Activated B cell treated with CpG ODN at 0.5 μM for 24 hours (primary cell): Measurements from ENCODE around the gene PIK3C2G. TPM values are rescaled to one million over a fixed set of nuclear protein-coding genes. Genes with fewer than 3 reads are reported as not detected.

ENCODE experiments used
- ATAC-seq: fragments of 200-7000 bp; cut with Tn5 transposase; one replicate; pipeline ENCODE4 v1.10.0; 2021; ENCODE audit warnings: low read depth, mild to moderate bottlenecking, moderate library complexity
- CTCF ChIA-PET: fragments of 350-600 bp; sonication (Branson Sonifier 250); formaldehyde crosslinking; loops from one replicate; lab custom pipeline; 2021; ENCODE audit warnings: antibody characterized with exemption; lab: Charles Lee
- POLR2A ChIA-PET: fragments of 350-600 bp; sonication (Branson Sonifier 250); formaldehyde crosslinking; loops from one replicate; lab custom pipeline; 2021; ENCODE audit warnings: antibody characterized with exemption; lab: Charles Lee
- DNase-seq: peaks from one replicate; pipeline ENCODE4 v3.0.0; 2022
- H3K27ac Mint-ChIP-seq: one replicate; pipeline ENCODE4 v1.8.0; 2020; ENCODE audit warnings: mixed read lengths
- H3K27me3 Mint-ChIP-seq: one replicate; pipeline ENCODE4 v1.8.0; 2021; ENCODE audit warnings: mixed read lengths
- H3K36me3 Mint-ChIP-seq: one replicate; pipeline ENCODE4 v1.8.0; 2021; ENCODE audit warnings: low read depth, mixed read lengths
- H3K4me1 Mint-ChIP-seq: one replicate; pipeline ENCODE4 v1.8.0; 2021; ENCODE audit warnings: mixed read lengths
- H3K4me3 Mint-ChIP-seq: one replicate; pipeline ENCODE4 v1.8.0; 2020; ENCODE audit warnings: mild to moderate bottlenecking, mixed read lengths
- H3K9me3 Mint-ChIP-seq: one replicate; pipeline ENCODE4 v1.8.0; 2020; ENCODE audit warnings: mixed read lengths
- intact Hi-C: fragments of 100-400 bp; cut with micrococcal nuclease; formaldehyde crosslinking; loops from one replicate; pipeline ENCODE4 v1.15.1; 2024
- total RNA-seq: library from RNA; stranded (reverse); gene quantifications from 2 replicates; pipeline ENCODE4 v1.2.3, GENCODE V29; 2022
- TF ChIP-seq, protein P1 (sequence below): fragments of 200-600 bp; IDR thresholded peaks from one replicate; pipeline ENCODE4 v1.8.0; 2022; ENCODE audit warnings: antibody characterized with exemption, mild to moderate bottlenecking

Gene PIK3C2G
- total RNA-seq, 1 donor from 2014 or later: not detected

DNA sequence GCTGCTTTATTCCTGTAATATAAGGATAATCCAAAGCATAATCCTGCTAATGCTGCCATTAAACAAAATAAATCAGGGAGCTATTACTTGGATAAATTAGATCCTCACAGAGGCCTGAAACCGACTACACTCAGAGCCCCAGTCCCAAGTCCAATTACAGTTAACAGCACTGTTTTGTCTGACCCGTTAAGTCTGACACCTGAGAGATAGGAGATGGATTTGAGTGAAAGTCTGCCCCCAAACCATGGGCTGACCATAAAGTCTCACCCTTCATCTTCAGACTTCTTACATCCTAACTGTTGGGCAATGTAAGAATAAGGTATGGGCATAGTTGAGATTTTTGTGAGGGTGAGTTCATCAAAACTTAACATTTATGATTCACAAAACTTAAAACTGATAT, 294.8 kb downstream of the PIK3C2G start:
- POLR2A ChIA-PET: no interaction called here
- peaks cover 3% of the 10 kb centered on the region for H3K9me3 Mint-ChIP-seq
- no peaks in the 10 kb centered on the region for H3K36me3 Mint-ChIP-seq
- no peaks in the 10 kb centered on the region for H3K4me1 Mint-ChIP-seq
- intact Hi-C loops: no loop called here
- DNase-seq (no peak), ATAC-seq (no peak)
- no peaks in the 10 kb centered on the region for H3K27me3 Mint-ChIP-seq
- TF ChIP-seq, protein P1, sequence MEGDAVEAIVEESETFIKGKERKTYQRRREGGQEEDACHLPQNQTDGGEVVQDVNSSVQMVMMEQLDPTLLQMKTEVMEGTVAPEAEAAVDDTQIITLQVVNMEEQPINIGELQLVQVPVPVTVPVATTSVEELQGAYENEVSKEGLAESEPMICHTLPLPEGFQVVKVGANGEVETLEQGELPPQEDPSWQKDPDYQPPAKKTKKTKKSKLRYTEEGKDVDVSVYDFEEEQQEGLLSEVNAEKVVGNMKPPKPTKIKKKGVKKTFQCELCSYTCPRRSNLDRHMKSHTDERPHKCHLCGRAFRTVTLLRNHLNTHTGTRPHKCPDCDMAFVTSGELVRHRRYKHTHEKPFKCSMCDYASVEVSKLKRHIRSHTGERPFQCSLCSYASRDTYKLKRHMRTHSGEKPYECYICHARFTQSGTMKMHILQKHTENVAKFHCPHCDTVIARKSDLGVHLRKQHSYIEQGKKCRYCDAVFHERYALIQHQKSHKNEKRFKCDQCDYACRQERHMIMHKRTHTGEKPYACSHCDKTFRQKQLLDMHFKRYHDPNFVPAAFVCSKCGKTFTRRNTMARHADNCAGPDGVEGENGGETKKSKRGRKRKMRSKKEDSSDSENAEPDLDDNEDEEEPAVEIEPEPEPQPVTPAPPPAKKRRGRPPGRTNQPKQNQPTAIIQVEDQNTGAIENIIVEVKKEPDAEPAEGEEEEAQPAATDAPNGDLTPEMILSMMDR: no peak
- CTCF ChIA-PET: no interaction called here
- H3K4me3 Mint-ChIP-seq: no peak overlapping the region
- no peak overlapping the region for H3K27ac Mint-ChIP-seq

DNA sequence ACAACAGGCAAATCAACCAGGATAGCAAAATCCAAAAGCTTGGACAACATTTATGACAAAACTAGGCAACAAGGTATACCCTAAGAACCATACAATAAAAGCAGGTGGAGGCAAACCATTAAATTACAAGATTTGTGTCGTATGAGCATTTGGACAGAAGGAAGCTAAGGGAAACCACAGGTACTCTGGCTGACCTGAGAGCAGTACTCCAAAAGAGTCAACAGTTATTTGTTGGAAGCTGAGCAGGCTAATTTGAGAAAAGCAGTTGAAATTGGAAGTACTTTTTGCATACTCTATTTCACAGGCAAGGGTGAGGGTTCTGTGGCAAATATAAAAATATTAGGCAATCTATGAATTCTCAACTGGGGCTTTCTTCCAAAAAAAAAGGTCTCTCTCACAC, 297.9 kb downstream of the PIK3C2G start:
- no peaks in the 10 kb centered on the region for H3K4me1 Mint-ChIP-seq
- intact Hi-C loops: no loop called here
- no peak for DNase-seq
- ChIA-PET CTCF (no interaction called here), POLR2A (no interaction called here)
- no peaks in the 10 kb centered on the region for H3K27me3 Mint-ChIP-seq
- H3K36me3 Mint-ChIP-seq: no peaks in the 10 kb centered on the region
- H3K4me3 Mint-ChIP-seq: no peak overlapping the region
- TF ChIP-seq, protein P1: no peak
- H3K27ac Mint-ChIP-seq: no peak overlapping the region
- H3K9me3 Mint-ChIP-seq: no peaks in the 10 kb centered on the region
- ATAC-seq: no peak

DNA sequence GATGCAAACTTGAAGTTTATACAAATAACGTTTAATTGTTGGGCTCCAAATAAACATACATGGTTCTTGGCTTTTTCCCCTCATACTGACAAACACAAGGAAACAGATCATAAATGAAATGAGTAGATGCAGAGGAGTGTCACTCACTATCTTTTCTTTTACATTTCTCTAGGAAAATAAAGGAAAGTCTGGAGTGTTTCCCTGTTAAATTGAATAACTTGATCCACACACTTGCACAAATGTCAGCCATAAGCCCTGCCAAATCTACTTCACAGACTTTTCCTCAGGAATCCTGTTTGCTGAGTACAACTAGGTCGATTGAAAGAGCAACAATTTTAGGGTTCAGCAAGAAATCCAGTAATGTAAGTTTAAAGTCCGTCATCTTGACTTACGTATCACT, 301.2 kb downstream of the PIK3C2G start:
- Mint-ChIP-seq H3K9me3 (no peaks in the 10 kb centered on the region), H3K4me1 (no peaks in the 10 kb centered on the region), H3K36me3 (no peaks in the 10 kb centered on the region), H3K4me3 (no peak overlapping the region), H3K27me3 (no peaks in the 10 kb centered on the region), H3K27ac (no peak overlapping the region)
- ChIA-PET CTCF (no interaction called here), POLR2A (no interaction called here)
- intact Hi-C loops: no loop called here
- TF ChIP-seq, protein P1: no peak
- ATAC-seq (no peak), DNase-seq (no peak)

DNA sequence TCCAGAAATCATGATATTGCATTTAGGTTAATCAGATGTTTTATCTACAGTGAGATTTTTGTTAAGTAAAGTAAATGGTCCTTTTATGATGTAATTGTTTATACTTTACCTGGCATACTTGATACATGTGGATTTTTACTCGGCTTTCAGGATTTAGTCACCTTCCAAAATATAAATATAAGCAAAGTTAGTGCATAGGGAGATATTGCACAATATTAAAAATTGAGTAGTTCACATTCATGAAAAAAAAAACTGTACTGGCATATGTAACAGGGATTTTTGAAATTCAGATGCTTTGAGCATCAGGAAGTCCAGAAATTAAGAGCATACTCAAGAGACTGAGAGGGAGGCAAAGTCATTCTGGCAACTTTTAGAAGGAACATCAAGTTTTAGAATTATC, 303.0 kb downstream of the PIK3C2G start:
- ATAC-seq: no peak
- H3K4me3 Mint-ChIP-seq: no peak overlapping the region
- intact Hi-C loops: no loop called here
- ChIA-PET CTCF (no interaction called here), POLR2A (no interaction called here)
- H3K27me3 Mint-ChIP-seq: no peaks in the 10 kb centered on the region
- no peaks in the 10 kb centered on the region for H3K4me1 Mint-ChIP-seq
- DNase-seq: no peak
- H3K9me3 Mint-ChIP-seq: peaks cover 3% of the 10 kb centered on the region
- no peak overlapping the region for H3K27ac Mint-ChIP-seq
- H3K36me3 Mint-ChIP-seq: no peaks in the 10 kb centered on the region
- TF ChIP-seq, protein P1: no peak

DNA sequence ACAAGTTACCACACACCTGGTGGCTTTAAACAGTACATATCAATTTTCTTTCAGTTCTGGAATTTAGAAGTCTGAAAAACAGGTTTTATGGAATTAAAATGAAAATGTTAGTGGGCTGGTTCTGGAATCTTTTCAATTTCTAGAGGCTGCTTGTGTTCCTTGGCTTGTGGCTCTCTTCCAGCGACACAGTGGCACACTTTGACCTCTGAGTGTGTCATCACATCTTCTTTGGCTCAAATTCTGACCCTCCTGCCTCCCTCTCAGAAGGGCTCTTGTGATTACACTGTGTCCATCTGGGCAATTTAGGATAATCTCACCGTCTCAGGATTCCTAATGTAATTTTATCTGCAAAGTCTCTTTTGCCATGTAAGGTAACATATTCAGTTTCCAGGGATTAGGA, 306.5 kb downstream of the PIK3C2G start:
- CTCF ChIA-PET: no interaction called here
- POLR2A ChIA-PET: no interaction called here
- ATAC-seq: no peak
- H3K4me3 Mint-ChIP-seq: no peak overlapping the region
- H3K27me3 Mint-ChIP-seq: no peaks in the 10 kb centered on the region
- H3K4me1 Mint-ChIP-seq: no peaks in the 10 kb centered on the region
- H3K36me3 Mint-ChIP-seq: no peaks in the 10 kb centered on the region
- H3K9me3 Mint-ChIP-seq: peaks cover 3% of the 10 kb centered on the region
- DNase-seq: no peak
- no peak overlapping the region for H3K27ac Mint-ChIP-seq
- TF ChIP-seq, protein P1: no peak
- intact Hi-C loops: no loop called here
